ENCODE results near the gene EDAR. TPM values are rescaled to one million over a fixed set of nuclear protein-coding genes. Genes with fewer than 3 reads are reported as not detected.

Gene EDAR
- total and polyA plus RNA-seq, 10 of the 15 experiments (the other 5 are each of a cell fraction or from before 2014, with no cell fraction given), result 0.04 TPM; not detected in 9

DNA sequence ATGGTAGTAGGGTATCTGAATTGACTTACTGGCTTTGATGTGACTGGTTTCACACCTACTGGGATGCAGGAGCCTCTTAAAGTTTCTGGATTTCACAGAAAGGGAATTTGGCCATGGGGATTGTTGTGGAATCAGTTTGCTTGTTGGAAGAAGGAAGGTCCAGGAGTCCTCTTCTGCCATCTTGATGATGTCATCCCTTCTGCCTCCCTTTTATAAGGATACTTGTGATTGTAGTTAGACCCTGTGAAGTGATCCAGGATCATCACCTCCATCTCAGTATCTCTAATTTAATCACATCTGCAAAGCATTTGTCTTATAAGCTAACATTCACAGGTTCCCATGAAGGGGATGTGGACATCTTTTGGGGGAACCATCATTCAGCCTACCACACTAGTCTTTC lies 123.0 kb downstream of the EDAR start (continued):
- TF ChIP-seq MTA3 (IDR thresholded peaks at IDR 0.05; ENCODE audit: borderline replicate concordance, low read length) (no peak), BMI1 (IDR thresholded peaks at IDR 0.05; ENCODE audit: borderline replicate concordance) (no peak), ESRRA (IDR thresholded peaks at IDR 0.05; ENCODE audit: low read length) (no peak), TBL1XR1 (IDR thresholded peaks at IDR 0.05; ENCODE audit: low read depth, low read length) (no peak), EZH2 (IDR thresholded peaks at IDR 0.05; ENCODE audit: borderline replicate concordance, control insufficient read depth, low read depth, low read length) (no peak), NFYB (IDR thresholded peaks at IDR 0.05; ENCODE audit: insufficient read depth, low read depth, low read length) (no peak), CHD1 (IDR thresholded peaks at IDR 0.05; ENCODE audit: low read depth, low read length) (no peak), TCF7 (IDR thresholded peaks at IDR 0.05; ENCODE audit: borderline replicate concordance) (no peak), PAX5 (IDR thresholded peaks at IDR 0.05; ENCODE audit: borderline replicate concordance, low read depth, low read length) (no peak)
- TF ChIP-seq, protein P1, sequence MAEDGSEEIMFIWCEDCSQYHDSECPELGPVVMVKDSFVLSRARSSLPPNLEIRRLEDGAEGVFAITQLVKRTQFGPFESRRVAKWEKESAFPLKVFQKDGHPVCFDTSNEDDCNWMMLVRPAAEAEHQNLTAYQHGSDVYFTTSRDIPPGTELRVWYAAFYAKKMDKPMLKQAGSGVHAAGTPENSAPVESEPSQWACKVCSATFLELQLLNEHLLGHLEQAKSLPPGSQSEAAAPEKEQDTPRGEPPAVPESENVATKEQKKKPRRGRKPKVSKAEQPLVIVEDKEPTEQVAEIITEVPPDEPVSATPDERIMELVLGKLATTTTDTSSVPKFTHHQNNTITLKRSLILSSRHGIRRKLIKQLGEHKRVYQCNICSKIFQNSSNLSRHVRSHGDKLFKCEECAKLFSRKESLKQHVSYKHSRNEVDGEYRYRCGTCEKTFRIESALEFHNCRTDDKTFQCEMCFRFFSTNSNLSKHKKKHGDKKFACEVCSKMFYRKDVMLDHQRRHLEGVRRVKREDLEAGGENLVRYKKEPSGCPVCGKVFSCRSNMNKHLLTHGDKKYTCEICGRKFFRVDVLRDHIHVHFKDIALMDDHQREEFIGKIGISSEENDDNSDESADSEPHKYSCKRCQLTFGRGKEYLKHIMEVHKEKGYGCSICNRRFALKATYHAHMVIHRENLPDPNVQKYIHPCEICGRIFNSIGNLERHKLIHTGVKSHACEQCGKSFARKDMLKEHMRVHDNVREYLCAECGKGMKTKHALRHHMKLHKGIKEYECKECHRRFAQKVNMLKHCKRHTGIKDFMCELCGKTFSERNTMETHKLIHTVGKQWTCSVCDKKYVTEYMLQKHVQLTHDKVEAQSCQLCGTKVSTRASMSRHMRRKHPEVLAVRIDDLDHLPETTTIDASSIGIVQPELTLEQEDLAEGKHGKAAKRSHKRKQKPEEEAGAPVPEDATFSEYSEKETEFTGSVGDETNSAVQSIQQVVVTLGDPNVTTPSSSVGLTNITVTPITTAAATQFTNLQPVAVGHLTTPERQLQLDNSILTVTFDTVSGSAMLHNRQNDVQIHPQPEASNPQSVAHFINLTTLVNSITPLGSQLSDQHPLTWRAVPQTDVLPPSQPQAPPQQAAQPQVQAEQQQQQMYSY (CRISPR knock-in tag; IDR thresholded peaks at IDR 0.05), result no peak

DNA sequence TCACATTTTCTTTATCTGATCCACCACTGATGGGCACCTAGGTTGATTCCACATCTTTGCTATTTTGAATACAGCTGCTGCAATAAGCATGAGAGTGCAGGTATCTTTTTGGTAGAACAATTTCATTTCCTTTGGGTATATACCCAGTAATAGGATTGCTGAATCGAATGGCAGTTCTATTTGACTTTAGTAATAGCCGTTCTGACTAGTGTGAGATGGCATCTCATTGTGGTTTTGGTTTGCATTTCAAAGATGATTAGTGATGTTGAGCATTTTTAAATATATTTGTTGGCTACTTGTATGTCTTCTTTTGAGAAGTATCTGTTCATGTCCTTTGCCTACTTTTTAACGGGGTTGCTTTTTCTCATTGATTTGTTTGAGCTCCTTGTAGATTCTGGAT lies 130.1 kb downstream of the EDAR start:
- 97% methylated on average over 3 of the region's 3 CpGs for WGBS (ENCODE audit: insufficient coverage, insufficient replicate concordance, low lambda C conversion rate, missing lambda C conversion rate)
- H3K27ac ChIP-seq (ENCODE audit: control insufficient read depth, insufficient read depth), result no peak overlapping the region
- H3K79me2 ChIP-seq (ENCODE audit: control insufficient read depth, insufficient read depth, low read length), result no peaks in the 10 kb centered on the region
- no peak overlapping the region for H3K4me3 ChIP-seq
- in situ Hi-C loops (cut with MboI), result no loop called here
- no peak overlapping the region for H3K4me2 ChIP-seq (ENCODE audit: control insufficient read depth, insufficient read depth)
- FAIRE-seq (no peak), ATAC-seq (no peak), DNase-seq (ENCODE audit: low read depth, low spot score) (no peak)
- H3K4me1 ChIP-seq (ENCODE audit: control insufficient read depth, insufficient read depth, low read length), result no peaks in the 10 kb centered on the region
- ChIA-PET SMC1A (ENCODE audit: uncharacterized antibody, unreplicated experiment) (no interaction called here), RAD21 (ENCODE audit: unreplicated experiment) (no interaction called here), POLR2A (no interaction called here), CTCF (interaction anchor here (1.2 kb wide), 1 partner anchor 9 kb away, joined by 3 read pairs; no protein-coding TSS in a partner anchor)
- BruUV-seq (replicated peaks), result no TSS peak
- TF ChIP-seq SMARCA5 (IDR thresholded peaks at IDR 0.05) (no peak), RUNX3 (IDR thresholded peaks at IDR 0.05; ENCODE audit: low read length) (no peak), MXI1 (IDR thresholded peaks at IDR 0.05; ENCODE audit: low read depth, low read length) (no peak), POLR2AphosphoS2 (IDR thresholded peaks at IDR 0.05; ENCODE audit: low read depth, low read length) (no peak), ATF3 (IDR thresholded peaks at IDR 0.05; ENCODE audit: borderline replicate concordance, extremely low read depth, low read depth, low read length) (no peak), IRF4 (IDR thresholded peaks at IDR 0.05; ENCODE audit: low read depth, low read length) (no peak), RELA (IDR thresholded peaks at IDR 0.05; ENCODE audit: borderline replicate concordance, partially characterized antibody) (no peak), RAD51 (IDR thresholded peaks at IDR 0.05) (no peak)
- no peak overlapping the region for H2AFZ ChIP-seq (ENCODE audit: control insufficient read depth, low read depth, low read length)
- H3K36me3 ChIP-seq (ENCODE audit: control insufficient read depth in 2 of 2, insufficient read depth in 2 of 2, low read length in 1 of 2), result no peaks in the 10 kb centered on the region
- H4K20me1 ChIP-seq (ENCODE audit: control insufficient read depth, insufficient read depth), result no peaks in the 10 kb centered on the region
- intact Hi-C loops (cut with micrococcal nuclease; ENCODE audit: unreplicated experiment), result no loop called here
- no peaks in the 10 kb centered on the region for H3K27me3 ChIP-seq (replicated peaks in 1 of 2; ENCODE audit: control insufficient read depth in 2 of 2, insufficient read depth in 2 of 2, low read length in 1 of 2)
- H3K9me3 ChIP-seq (replicated peaks; ENCODE audit: control insufficient read depth, insufficient read depth, low read length), result no peaks in the 10 kb centered on the region
- no peak overlapping the region for H3K9ac ChIP-seq (ENCODE audit: control insufficient read depth, insufficient read depth, low read length)
